Measurements from ENCODE around the gene TOE1.
"Not testable (repeated sequence)": the region's sequence is repeated elsewhere in the genome, so short reads cannot be mapped to it uniquely, and the experiment has no call there.

DNA sequence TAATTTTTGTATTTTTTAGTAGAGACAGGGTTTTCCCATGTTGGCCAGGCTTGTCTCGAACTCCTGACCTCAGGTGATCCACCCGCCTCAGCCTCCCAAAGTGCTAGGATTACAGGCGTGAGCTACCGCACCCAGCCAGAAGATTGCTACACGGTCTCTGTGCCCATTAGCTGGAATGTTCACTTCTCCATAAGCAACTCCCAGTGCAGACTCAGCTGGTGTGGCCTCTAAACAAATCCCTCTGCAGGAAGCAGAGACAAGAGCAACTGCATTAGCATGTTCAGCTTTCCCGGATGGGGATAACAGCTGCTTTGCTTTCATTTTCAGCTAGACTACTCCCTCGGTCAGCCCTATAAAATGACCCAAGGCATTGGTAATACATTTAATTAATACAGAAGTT is 21.0 kb downstream of the TOE1 start:
- TF ChIP-seq, protein P1, sequence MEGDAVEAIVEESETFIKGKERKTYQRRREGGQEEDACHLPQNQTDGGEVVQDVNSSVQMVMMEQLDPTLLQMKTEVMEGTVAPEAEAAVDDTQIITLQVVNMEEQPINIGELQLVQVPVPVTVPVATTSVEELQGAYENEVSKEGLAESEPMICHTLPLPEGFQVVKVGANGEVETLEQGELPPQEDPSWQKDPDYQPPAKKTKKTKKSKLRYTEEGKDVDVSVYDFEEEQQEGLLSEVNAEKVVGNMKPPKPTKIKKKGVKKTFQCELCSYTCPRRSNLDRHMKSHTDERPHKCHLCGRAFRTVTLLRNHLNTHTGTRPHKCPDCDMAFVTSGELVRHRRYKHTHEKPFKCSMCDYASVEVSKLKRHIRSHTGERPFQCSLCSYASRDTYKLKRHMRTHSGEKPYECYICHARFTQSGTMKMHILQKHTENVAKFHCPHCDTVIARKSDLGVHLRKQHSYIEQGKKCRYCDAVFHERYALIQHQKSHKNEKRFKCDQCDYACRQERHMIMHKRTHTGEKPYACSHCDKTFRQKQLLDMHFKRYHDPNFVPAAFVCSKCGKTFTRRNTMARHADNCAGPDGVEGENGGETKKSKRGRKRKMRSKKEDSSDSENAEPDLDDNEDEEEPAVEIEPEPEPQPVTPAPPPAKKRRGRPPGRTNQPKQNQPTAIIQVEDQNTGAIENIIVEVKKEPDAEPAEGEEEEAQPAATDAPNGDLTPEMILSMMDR (IDR thresholded peaks at IDR 0.05; ENCODE audit: control extremely low read depth in 1 of 3, insufficient read depth in 1 of 3, low read depth in 1 of 3, low read length in 3 of 3): not testable (repeated sequence)
- TF ChIP-seq BACH1 (IDR thresholded peaks at IDR 0.05; ENCODE audit: low read length); KDM5A (IDR thresholded peaks at IDR 0.05; ENCODE audit: low read length); CBX8 (IDR thresholded peaks at IDR 0.05; ENCODE audit: borderline replicate concordance, low read depth, low read length); ZNF274 (IDR thresholded peaks at IDR 0.05; ENCODE audit: borderline replicate concordance, extremely low read depth, low read length); KDM1A (IDR thresholded peaks at IDR 0.05; ENCODE audit: borderline replicate concordance, low read length); GABPA (IDR thresholded peaks at IDR 0.05; ENCODE audit: borderline replicate concordance, insufficient read depth, low read length); POLR2AphosphoS5 (IDR thresholded peaks at IDR 0.05; ENCODE audit: low read depth, low read length); RFX5 (IDR thresholded peaks at IDR 0.05; ENCODE audit: borderline replicate concordance, low read depth, low read length); JUND (IDR thresholded peaks at IDR 0.05; ENCODE audit: low read length); EP300 (IDR thresholded peaks at IDR 0.05; ENCODE audit: borderline replicate concordance in 1 of 2, low read depth in 2 of 2, low read length in 2 of 2): not testable (repeated sequence)
- TF ChIP-seq, protein P2, sequence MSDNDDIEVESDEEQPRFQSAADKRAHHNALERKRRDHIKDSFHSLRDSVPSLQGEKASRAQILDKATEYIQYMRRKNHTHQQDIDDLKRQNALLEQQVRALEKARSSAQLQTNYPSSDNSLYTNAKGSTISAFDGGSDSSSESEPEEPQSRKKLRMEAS (IDR thresholded peaks at IDR 0.05): not testable (repeated sequence)
- TF ChIP-seq, protein P3, sequence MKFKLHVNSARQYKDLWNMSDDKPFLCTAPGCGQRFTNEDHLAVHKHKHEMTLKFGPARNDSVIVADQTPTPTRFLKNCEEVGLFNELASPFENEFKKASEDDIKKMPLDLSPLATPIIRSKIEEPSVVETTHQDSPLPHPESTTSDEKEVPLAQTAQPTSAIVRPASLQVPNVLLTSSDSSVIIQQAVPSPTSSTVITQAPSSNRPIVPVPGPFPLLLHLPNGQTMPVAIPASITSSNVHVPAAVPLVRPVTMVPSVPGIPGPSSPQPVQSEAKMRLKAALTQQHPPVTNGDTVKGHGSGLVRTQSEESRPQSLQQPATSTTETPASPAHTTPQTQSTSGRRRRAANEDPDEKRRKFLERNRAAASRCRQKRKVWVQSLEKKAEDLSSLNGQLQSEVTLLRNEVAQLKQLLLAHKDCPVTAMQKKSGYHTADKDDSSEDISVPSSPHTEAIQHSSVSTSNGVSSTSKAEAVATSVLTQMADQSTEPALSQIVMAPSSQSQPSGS (IDR thresholded peaks at IDR 0.05; ENCODE audit: low read length): not testable (repeated sequence)
